HL-60 (cell line): ENCODE results near the gene PKDCC.

ENCODE experiments used
- DNase-seq, 2 experiments: peaks; one replicate each; pipeline ENCODE4 v3.0.0-alpha.2; 2010 to 2020; ENCODE audit warnings: low read depth in 1 of 2, low spot score in 1 of 2
- H3K27ac ChIP-seq: fragments of 250-450 bp; sonication (Bioruptor Pico); replicated peaks from 2 replicates; pipeline ENCODE4 v1.5.1; 2020; ENCODE audit warnings: mild to moderate bottlenecking, moderate library complexity
- H3K27me3 ChIP-seq: fragments of 250-450 bp; sonication (Bioruptor Pico); 2 replicates; pipeline ENCODE4 v1.5.1; 2021; ENCODE audit warnings: mild to moderate bottlenecking, moderate library complexity; ENCODE audit not compliant: insufficient read depth, poor library complexity, severe bottlenecking
- H3K4me3 ChIP-seq: replicated peaks from 2 replicates; pipeline ENCODE4 v1.5.1; 2011; ENCODE audit warnings: mild to moderate bottlenecking, control low read depth, low read length; ENCODE audit not compliant: insufficient read depth
- GABPA ChIP-seq: IDR thresholded peaks from 2 replicates; pipeline ENCODE4 v1.6.1; 2012; ENCODE audit warnings: low read depth
- POLR2AphosphoS5 ChIP-seq: IDR thresholded peaks from 2 replicates; pipeline ENCODE4 v1.6.1; 2012; ENCODE audit warnings: low read depth
- REST ChIP-seq: IDR thresholded peaks from 2 replicates; pipeline ENCODE4 v1.6.1; 2012; ENCODE audit warnings: low read depth; ENCODE audit not compliant: insufficient replicate concordance
- SPI1 ChIP-seq: IDR thresholded peaks from 2 replicates; pipeline ENCODE4 v1.6.1; 2012; ENCODE audit warnings: low read depth, mild to moderate bottlenecking, borderline replicate concordance
- TF ChIP-seq, protein P1 (sequence below): IDR thresholded peaks from one replicate; pipeline ENCODE4 v1.5.1; 2011; ENCODE audit warnings: low read length, control low read depth, inconsistent platforms; ENCODE audit not compliant: insufficient read depth

PKDCC gene

GRCh38 chr2:41999592-42000281, 48.1 kb upstream of the PKDCC start:
- Histone ChIP-seq H3K27ac (no peak overlapping the region), H3K4me3 (no peak overlapping the region), H3K27me3 (no peaks in the 10 kb centered on the region)
- no peak for TF ChIP-seq REST
- TF ChIP-seq SPI1: no peak
- TF ChIP-seq, protein P1, sequence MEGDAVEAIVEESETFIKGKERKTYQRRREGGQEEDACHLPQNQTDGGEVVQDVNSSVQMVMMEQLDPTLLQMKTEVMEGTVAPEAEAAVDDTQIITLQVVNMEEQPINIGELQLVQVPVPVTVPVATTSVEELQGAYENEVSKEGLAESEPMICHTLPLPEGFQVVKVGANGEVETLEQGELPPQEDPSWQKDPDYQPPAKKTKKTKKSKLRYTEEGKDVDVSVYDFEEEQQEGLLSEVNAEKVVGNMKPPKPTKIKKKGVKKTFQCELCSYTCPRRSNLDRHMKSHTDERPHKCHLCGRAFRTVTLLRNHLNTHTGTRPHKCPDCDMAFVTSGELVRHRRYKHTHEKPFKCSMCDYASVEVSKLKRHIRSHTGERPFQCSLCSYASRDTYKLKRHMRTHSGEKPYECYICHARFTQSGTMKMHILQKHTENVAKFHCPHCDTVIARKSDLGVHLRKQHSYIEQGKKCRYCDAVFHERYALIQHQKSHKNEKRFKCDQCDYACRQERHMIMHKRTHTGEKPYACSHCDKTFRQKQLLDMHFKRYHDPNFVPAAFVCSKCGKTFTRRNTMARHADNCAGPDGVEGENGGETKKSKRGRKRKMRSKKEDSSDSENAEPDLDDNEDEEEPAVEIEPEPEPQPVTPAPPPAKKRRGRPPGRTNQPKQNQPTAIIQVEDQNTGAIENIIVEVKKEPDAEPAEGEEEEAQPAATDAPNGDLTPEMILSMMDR: no peak
- no peak for TF ChIP-seq GABPA
- no peak for TF ChIP-seq POLR2AphosphoS5
- no peak for DNase-seq

DNA sequence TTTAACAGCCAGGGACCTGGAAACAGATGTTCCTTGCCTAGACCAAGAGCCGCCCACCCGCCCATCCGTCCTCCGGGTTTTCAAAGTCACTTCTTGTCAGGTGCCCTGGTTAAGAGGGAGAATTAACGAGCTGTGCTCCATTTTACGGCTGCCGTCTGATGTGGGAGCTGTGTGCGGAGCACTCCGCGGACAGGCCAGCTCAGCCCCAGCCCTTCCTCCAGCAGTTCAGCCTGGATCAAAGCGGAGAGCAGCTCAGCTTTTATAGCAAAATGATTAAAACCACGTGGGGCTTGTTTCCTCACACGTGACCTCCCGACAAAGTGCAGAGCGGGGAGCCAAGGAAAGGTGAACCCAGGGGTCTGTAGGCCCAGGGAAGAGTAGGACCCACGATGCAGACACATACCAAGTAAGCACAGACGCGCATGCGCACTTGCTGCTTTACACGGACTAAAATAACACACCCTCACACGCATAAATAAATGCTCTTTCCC, 46.1 kb upstream of the PKDCC start:
- no peak overlapping the region for H3K4me3 ChIP-seq
- H3K27ac ChIP-seq: no peak overlapping the region
- DNase-seq: no peak
- TF ChIP-seq, protein P1: no peak
- TF ChIP-seq REST (no peak), SPI1 (no peak), POLR2AphosphoS5 (no peak), GABPA (no peak)
- H3K27me3 ChIP-seq: no peaks in the 10 kb centered on the region

- Histone ChIP-seq H3K4me3 (no peak overlapping the region), H3K27ac (no peak overlapping the region), H3K27me3 (no peaks in the 10 kb centered on the region)
- TF ChIP-seq POLR2AphosphoS5: no peak
- TF ChIP-seq REST: no peak
- no peak for TF ChIP-seq SPI1
- TF ChIP-seq GABPA: no peak
- TF ChIP-seq, protein P1: no peak
- DNase-seq: no peak
Observed at GRCh38 chr2:42007551-42007950, 40.3 kb upstream of the PKDCC start.
